Peyer's patch (tissue), 4 donors: ENCODE results near the gene ERVH48-1.
"Not testable (repeated sequence)": the region's sequence is repeated elsewhere in the genome, so short reads cannot be mapped to it uniquely, and the experiment has no call there.

Experiments
- CTCF ChIP-seq, 6 experiments: fragments of 450-650 bp in 4 of 6; fragments of 200-600 bp in 2 of 6; sonication (generic) in 1 of 6; IDR thresholded peaks; one replicate each; pipeline ENCODE4 v1.5.1; 2017 to 2019; ENCODE audit warnings: antibody characterized with exemption in 6 of 6, mild to moderate bottlenecking in 3 of 6, moderate library complexity in 1 of 6
- POLR2A ChIP-seq, 2 donors: fragments of 450-650 bp; IDR thresholded peaks; one replicate each; pipeline ENCODE4 v1.5.1; 2017; ENCODE audit warnings: antibody characterized with exemption in 2 of 2, mild to moderate bottlenecking in 2 of 2, moderate library complexity in 2 of 2

- not testable (repeated sequence) for TF ChIP-seq CTCF, POLR2A (IDR thresholded peaks at IDR 0.05)
Observed at GRCh38 chr21:42936360-42936759, 10.9 kb upstream of the ERVH48-1 start.
